Measurements from ENCODE around the gene BRWD1.
"Not testable (repeated sequence)": the region's sequence is repeated elsewhere in the genome, so short reads cannot be mapped to it uniquely, and the experiment has no call there.

BRWD1 gene

DNA sequence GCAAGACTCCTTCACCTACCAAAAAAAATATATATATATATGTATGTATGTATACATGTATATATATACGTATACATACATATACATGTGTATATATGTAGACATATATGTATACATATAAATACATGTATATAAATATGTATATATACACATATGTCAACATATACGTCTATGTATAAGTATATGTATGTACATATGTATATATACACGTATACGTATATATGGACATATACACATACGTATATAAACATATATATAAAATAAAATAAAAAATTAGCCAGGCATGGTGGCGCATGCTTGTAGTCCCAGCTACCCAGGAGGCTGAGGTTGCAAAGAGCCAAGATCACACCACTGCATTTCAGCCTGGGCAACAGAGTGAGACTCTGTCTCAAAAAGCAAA lies 31.6 kb downstream of the BRWD1 start:
- DNase-seq (ENCODE audit: low spot score) = no peak

DNA sequence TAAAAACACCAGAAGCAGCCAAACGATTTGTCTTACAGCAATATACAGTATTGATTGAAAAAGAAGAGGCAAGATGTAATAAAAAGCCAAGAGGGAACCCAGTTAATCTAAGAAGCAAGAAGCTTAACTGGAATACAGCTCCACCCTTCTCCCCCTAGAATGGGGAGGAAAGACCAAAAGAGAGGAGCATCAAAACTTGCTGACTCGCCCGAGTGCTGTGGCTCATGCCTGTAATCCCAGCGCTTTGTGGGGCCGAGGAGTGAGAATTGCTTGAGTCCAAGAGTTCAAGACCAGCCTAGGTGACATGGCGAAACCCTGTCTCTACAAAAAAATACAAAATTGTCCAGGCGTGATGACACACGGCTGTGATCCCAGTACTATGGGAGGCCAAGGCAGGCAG lies 32.2 kb downstream of the BRWD1 start:
- no peak for DNase-seq (ENCODE audit: low spot score)

DNA sequence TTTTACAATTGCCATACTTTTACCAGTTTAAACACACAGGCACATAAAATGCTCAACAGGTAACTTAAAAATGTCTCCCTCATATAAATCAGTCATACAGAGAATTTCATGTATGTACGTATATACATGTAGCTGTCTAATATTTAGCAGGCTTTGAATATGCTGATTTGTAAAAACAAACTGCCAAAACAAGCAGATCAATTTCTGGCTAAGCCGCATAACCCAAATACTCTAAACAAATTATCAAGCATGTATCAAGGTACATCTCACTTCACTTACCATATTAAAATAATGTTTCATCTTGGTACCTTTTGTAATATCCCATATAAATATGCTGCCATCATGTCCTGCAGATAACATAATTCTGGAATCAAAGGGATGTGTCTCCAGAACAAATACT lies 43.8 kb downstream of the BRWD1 start:
- no peak for DNase-seq (ENCODE audit: low spot score)

DNA sequence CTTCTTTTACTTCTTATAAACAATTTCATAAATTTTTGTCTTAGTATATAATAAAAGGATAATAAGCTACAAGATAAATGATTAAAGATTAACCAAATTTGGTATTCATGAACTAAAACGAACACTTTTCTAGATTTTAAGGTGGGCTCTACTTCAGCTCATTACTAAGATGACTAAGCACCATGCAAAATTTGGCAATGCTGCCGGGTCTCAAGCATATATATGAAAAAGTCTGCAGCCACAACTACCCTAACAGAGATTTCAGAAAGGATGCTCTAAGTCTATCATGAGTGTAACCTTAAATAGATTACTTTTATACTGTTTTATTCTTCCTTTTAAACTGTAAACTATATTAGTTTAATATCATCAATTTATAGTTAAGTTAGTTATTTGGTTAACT lies 47.8 kb downstream of the BRWD1 start:
- DNase-seq (ENCODE audit: low spot score) = no peak

DNA sequence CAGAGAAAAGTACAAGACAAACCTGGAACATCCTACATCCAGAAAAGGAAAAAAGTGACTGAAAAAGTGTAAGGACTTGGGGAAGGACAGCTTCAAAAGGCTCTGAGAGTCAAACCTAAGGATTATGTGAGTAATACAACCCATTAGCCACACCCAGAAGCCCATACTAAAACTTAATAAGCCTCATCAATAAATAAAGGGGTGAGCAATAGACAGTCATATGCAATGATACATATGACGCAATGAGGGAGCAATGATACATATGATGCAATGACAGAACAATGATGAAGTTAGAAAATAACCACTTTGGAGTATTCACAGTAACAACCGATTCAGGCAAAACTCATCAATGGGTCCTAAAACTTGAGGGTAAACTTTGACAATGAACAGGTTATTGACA lies 50.1 kb downstream of the BRWD1 start:
- DNase-seq (ENCODE audit: low spot score) = peak; percentile 35

DNA sequence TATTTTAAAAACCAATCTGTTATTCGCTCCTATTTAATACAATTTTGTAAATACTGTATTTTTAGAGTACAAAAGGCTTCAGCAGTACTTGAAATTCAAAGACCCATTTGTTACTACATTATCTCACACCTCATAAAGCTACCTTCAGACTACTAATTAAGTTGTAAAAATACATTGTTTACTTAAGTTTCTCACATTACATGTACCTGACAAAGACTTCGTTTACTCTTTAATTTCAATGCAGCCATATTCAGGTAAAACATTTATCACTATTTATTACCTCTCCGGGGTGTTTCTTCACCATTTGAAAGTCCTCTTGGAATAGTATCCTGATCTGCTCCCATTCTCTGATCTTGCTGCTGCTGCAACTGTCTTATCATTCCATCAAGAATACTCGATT lies 55.2 kb downstream of the BRWD1 start:
- no peak for DNase-seq (ENCODE audit: low spot score)

DNA sequence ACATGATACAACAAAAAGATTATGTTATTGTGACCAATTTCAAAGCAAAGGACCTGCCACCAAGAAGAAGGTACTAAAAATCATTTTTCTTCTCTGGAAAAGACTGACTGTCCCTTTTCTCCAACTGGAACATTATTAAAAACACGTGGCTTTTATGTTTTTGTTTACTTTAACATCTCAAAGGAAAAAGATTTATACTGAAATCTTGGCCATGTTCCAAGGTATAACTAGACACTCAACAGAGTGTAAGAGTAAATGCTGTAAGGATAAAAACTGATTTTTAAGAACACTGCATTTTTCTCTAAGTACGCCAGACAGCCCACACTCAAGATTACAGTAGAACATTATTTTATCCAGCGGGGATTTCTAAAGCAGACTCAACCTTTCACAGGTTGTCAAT lies 62.1 kb downstream of the BRWD1 start:
- no peak for DNase-seq (ENCODE audit: low spot score)

DNA sequence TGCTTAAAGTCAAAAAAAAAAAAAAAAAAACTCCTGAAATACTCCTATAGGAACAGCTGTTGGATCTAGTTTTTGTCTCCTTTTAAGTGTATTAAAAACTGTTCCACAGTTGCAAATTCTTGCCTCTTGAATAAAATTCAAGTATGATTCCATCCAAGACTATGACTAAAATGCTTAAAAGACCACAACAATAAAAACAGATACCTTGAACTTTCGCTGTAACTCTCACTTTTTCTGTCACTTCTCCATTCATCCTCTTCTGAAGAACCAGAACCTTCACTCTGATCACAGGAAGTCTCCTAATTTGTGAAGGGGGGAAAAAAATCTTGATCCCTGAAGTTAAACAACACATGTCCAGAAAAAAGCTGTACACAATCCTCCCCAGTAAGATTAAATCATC lies 75.2 kb downstream of the BRWD1 start:
- DNase-seq (ENCODE audit: low spot score) = no peak

DNA sequence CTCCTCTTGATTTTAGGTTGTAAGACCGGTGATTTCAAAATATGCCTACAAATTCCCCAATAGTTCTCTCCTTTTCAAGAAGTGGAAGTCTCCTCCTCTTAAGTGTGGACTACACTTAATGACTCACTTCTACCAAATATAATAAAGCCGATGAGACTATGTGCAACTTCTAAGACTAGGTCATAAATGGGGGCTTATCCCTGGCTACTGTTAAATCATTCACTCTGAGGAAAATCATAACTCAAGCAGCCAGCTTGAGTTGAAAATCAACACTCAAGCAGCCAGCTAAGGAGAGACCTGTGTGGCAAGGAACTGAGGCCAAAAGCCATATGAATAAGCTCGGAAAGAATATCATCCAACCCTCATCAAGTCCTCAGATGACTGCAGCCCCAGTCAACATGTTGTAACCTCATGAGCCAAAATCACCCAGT lies 80.6 kb downstream of the BRWD1 start:
- DNase-seq (ENCODE audit: low spot score) = peak; percentile 8

DNA sequence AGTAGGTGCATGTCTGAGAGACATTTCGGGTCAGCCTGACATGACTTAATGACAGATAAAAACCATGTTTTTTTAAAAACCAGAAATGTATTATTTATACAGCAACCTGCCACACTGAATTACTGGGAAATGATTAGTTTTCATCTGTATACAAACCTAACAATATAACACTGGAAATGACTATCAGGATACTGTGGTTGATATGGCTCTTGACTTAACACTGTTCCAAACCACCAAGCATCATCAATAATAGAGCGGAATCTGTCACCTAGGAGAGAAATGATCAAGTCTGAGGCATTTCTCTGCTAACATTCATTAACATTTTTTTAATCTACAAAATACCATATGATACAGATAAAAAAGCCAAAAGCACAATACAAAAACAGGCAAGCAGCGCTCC lies 88.5 kb downstream of the BRWD1 start:
- DNase-seq (ENCODE audit: low spot score) = no peak

DNA sequence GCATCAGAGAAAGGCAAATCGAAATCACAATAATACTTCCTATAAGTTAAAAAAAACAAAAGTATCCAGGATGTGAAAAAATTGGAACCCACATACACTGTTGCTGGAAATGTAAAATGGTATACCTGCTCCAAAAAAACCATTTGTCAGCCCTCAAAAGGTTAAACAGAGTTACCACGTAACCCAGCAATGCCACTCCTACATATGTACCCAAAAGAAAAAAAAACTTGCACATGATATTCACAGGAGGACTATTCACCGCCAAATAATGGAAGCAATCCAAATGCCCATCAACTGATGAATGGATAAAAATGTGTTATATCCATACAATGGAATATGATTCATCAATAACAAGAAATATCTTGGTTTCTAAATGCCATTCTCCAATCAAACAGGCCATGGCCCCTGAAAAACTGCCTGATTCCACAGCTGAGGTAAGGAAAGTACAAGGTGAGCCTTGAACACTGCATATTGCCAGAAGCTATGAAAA lies 91.4 kb downstream of the BRWD1 start:
- DNase-seq (ENCODE audit: low spot score) = no peak

DNA sequence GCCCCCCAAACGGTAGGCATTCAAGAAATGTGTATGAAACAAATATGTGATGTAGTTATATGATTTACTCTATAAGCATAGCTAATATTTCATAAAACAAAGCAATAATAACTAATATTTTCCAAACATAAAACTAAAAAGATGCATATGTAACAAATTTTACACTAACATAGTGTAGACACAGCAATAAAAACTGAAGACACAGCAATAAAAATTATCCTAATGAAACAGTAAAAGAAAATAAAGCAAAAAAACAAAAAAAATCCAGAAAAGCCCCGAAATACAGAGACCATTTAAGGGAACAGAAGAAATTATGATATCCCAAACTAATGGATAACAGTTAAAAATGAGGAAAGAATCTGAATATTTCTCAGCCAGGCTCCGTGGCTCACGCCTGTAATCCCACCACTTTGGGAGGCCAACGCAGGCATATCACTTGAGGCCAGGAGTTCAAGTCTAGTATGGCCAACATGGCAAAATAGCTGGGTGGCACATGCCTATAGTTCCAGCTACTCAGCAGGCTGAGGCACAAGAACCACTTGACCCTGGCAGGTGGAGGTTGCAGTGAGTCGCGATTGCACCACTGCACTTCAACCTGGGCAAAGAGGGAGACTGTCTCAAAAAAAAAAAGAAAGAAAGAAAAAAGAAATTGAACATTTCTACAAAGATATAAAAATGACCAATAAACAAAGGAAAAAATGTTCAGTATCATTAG lies 92.0 kb downstream of the BRWD1 start:
- no peak for DNase-seq (ENCODE audit: low spot score)

DNA sequence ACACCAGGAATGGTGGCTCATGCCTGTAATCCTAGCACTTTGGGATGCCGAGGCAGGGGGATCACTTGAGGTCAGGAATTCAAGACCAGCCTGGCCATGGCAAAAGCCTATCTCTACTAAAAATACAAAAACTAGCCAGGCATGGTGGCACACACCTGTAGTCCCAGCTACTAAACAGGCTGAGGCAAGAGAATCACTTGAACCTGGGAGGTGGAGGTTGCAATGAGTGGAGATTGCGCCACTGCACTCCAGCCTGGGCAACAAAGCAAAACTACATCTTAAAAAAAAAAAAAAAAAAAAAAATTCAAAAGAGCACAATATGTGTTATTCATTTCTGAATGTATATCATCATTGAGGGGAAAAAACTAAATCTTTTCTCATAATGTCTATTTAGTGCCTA lies 92.6 kb downstream of the BRWD1 start:
- not testable (repeated sequence) for DNase-seq (ENCODE audit: low spot score)

DNA sequence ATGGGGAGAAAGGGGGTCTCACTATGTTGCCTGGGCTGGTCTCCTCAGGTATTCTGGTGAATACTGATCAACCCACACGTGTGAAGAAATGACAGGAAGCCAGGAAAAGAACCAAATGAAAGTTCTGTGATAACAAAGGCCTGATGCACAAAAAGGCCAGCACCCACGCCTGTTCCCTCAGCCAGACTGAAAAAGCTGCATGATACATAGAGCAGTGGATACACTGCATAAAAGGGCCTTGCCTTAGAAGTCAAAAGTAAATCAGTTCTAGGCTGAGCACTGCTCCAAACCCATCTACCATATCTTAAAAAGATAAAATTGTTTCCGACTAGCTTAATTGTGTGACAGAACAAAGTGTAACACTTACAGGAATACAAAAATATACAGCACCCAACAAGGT lies 93.3 kb downstream of the BRWD1 start:
- DNase-seq (ENCODE audit: low spot score) = no peak

DNA sequence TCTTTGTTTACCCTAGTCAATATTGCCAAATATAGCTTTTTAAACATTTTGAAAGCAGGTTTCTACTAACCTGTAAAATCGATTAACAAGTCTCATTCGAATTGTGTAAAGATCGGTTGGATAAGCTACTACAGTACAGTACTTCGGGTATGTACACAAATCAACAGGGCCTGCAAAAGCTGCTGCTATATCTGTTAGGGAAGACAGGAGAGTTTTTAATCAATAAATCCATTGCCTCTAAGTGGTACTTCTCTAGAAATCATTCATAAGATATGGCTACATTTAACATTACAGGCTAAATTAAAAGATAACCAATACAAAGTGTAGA lies 95.4 kb downstream of the BRWD1 start:
- no peak for DNase-seq (ENCODE audit: low spot score)

DNA sequence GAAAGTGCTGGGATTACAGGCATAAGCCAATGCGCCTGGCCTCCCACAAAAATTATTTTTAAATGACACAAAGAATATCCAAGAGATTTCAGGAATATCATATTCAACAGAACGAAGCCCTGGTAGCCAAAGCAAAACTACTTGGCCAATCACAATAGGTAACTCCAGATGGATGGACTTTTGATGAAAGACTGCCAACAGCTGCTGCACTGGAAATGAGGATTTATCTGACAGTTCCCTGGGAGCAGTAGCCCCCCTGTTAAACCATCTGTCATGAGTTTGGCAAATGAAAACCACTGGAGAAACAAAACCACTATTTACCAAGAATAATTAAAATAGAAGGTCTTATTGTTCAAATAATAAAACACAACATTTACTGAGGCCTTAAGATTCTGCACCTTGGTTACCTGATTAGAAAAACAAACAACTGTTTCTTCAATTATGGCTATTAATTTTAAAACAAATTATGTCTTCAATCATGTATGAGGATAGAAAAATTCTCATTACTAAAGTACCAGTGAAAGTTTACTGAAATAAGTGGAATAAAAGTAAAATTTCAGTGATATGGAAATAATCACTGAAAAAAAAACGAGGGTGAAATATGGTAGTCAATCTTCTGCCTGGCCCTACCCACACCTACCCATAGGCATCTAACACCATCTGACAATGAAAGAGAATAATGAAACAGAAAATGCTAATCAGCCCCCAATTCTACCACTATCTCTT lies 95.9 kb downstream of the BRWD1 start:
- no peak for DNase-seq (ENCODE audit: low spot score)

DNA sequence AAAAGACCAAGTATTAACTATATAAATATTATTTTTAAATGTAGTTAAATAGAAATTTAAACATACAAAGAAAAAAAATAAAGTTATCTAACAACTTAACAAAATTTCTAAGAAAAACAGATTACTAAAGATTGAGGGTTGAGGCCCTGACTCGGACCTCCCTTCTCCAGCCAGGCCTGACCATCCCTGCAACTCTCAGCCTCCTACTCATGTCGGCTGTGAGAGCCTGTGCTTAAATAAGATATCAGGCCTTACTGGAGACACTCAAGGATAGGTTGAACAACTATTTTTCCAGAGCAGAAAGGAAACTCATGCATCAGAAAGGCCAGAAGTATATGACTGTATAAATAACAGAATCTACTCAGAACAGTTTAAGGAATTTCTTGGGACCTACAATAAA lies 97.1 kb downstream of the BRWD1 start:
- DNase-seq (ENCODE audit: low spot score) = no peak

DNA sequence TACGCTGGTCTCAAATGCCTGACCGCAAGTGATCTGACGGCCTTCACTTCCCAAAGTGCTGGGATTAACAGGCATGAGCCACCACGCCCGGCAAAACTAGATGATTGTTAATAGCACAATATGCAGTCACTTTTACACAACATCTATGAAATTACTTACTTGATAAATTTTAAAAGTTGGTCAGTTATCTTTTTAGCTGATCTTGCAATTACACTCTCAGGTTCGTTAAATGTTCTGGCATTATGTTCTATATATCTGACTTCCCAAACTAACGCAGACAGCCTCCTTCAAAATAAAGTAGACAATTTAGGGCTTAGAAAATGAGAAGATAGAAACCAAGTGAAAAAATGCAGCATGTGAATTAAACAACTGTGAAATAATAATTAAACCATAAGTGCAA lies 98.4 kb downstream of the BRWD1 start:
- no peak for DNase-seq (ENCODE audit: low spot score)

DNA sequence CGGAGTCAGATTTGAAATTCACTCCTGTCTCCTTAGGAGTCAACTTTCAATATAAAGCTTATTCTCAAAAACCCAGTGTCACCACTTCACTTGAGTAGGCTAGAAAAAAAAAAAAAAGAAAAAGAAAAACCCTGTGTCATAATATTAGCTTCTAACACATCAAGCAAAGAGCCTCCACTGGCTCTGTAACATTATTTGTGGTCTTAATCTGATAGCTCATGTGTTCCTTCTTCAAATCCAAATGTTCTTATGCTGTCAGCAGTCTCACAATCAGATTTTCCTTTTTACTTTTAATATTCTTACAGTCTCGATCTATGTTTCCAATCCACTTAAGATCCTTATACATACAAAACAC lies 104.1 kb downstream of the BRWD1 start:
- DNase-seq (ENCODE audit: low spot score) = no peak

DNA sequence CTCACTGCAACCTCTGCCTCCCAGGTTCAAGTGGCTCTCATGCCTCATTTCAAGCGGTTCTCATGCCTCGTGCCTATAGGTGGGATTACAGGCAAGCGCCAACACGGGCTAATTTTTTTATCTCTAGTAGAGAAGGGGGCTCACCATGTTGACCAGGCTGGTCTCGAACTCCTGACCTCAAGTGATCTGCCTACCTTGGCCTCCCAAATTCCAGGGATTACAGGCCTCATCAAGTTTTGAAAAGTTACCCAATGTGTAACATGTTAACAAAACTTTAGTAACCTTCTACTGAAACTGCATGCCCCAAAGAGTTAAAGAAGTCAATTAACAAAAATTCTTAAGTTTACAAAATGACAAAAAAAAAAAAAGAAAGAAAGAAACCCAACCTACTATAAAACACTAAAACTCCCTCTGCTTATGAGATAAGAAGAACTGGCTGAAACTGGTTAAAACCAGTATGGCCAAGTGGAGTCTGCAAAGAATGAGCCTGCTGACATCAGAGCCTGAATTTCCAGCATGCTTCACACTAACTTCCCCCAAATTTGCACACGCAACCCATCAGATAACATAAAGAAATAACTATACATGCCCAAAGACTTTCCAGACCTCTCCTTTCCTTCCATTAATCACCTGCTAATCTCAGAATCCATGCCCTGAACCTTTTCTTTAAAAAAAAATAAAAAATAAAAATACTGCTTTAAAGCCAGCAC lies 104.7 kb downstream of the BRWD1 start:
- no peak for DNase-seq (ENCODE audit: low spot score)

DNA sequence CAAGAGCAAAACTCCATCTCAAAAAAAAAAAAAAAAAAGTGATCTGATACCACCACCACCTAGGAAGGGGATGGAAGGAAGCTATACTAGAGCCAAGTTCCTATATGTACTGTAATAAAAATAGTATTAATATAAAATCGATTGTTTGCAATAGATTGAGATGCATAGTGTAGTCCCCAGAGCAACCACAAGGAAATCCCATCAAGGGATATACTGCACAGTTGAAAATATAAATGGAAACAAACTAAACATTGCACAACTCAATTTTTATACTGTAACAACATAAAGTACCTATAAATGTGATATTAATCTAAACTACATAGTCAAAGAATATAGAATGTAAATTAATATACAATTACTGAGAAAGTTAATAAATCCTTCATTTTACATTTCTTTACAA lies 109.3 kb downstream of the BRWD1 start:
- DNase-seq (ENCODE audit: low spot score) = no peak

DNA sequence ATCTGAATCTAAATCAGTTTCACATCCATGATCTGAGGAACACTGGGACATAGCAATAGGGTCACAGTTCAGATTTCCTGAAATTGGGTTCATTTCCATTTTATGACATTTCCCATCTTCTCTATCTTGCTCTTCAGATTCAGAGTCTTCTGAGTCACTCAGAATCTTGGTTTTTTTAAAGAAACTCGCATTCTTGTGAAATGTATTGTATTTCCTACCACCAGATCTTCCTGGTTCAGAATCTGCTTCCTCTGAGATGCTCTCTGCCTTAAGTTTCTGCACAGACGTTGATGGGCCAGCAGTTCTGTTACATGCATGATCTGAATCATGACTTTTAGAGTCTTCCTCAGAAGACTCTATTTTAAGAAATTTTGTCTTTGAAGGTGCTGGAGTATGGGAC lies 114.6 kb downstream of the BRWD1 start:
- DNase-seq (ENCODE audit: low spot score) = no peak

DNA sequence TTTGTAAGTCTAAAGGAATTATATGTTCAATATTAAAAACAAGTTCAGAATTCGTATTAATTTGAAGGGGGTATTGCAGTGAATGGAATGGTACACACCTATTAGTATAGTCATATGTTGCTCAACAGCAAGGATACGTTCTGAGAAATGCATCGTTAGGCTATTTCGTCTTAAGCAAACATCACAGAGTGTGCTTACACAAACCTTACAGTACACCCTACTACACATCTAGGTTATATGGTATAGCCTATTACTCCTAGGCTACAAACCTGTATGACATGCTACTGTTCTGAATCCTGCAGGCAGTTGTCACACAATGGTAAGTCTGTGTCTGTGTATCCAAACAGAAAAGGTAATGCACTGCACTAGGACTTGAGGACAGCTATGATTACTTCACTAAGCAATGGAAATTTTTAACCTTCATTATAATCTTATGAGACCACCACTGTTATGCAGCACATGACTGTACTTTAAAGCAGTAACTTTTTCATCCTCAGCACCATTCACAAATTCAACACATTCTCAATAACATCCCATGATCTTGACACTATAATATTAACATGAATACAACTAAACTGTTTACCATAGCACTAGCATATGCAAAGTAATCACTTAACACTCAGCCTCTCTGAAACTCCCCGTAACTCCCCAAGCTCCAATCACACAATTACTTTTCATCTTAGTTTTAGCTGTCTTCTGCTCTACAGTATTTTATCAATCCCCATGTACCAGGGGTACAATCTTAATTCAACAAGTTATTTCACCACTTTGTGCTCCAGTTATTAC lies 115.8 kb downstream of the BRWD1 start:
- DNase-seq (ENCODE audit: low spot score) = no peak

Data from GM03348 (cell line).